Measurements from ENCODE around the gene CHST10.

Gene CHST10

GRCh38 chr2:100397976-100398375, 19.5 kb downstream of the CHST10 start:
- TF ChIP-seq CTCF (IDR thresholded peaks at IDR 0.05; ENCODE audit: control insufficient read depth, insufficient read depth, low read depth, low read length, missing control alignments), result no peak
- DNase-seq (ENCODE audit: low read depth), result no peak
- H3K4me3 ChIP-seq (ENCODE audit: control insufficient read depth, low read depth, low read length), result no peak overlapping the region

- no peak for TF ChIP-seq CTCF (IDR thresholded peaks at IDR 0.05; ENCODE audit: control insufficient read depth, insufficient read depth, low read depth, low read length, missing control alignments)
- DNase-seq (ENCODE audit: low read depth), result no peak
These were observed 20.2 kb downstream of the CHST10 start for GRCh38 chr2:100397118-100397860.

GRCh38 chr2:100396483-100396882, 21.0 kb downstream of the CHST10 start:
- no peak overlapping the region for H3K4me3 ChIP-seq (ENCODE audit: control insufficient read depth, low read depth, low read length)
- no peak for TF ChIP-seq CTCF (IDR thresholded peaks at IDR 0.05; ENCODE audit: control insufficient read depth, insufficient read depth, low read depth, low read length, missing control alignments)
- DNase-seq (ENCODE audit: low read depth), result no peak

More at GRCh38 chr2:100397118-100397860, 20.2 kb downstream of the CHST10 start:
- H3K4me3 ChIP-seq (ENCODE audit: control insufficient read depth, low read depth, low read length), result no peak overlapping the region

GRCh38 chr2:100395532-100396350, 21.7 kb downstream of the CHST10 start:
- TF ChIP-seq CTCF (IDR thresholded peaks at IDR 0.05; ENCODE audit: control insufficient read depth, insufficient read depth, low read depth, low read length, missing control alignments), result no peak
- DNase-seq (ENCODE audit: low read depth), result no peak
- no peak overlapping the region for H3K4me3 ChIP-seq (ENCODE audit: control insufficient read depth, low read depth, low read length)

GRCh38 chr2:100394111-100394641, 23.3 kb downstream of the CHST10 start:
- no peak for TF ChIP-seq CTCF (IDR thresholded peaks at IDR 0.05; ENCODE audit: control insufficient read depth, insufficient read depth, low read depth, low read length, missing control alignments)
- no peak overlapping the region for H3K4me3 ChIP-seq (ENCODE audit: control insufficient read depth, low read depth, low read length)
- DNase-seq (ENCODE audit: low read depth), result no peak

GRCh38 chr2:100393362-100393761, 24.1 kb downstream of the CHST10 start:
- no peak overlapping the region for H3K4me3 ChIP-seq (ENCODE audit: control insufficient read depth, low read depth, low read length)
- TF ChIP-seq CTCF (IDR thresholded peaks at IDR 0.05; ENCODE audit: control insufficient read depth, insufficient read depth, low read depth, low read length, missing control alignments), result no peak
- no peak for DNase-seq (ENCODE audit: low read depth)

Data from AG09309 (cell line).